Memory B cell (primary cell): ENCODE results near the gene GALM.
"Not testable (repeated sequence)": the region's sequence is repeated elsewhere in the genome, so short reads cannot be mapped to it uniquely, and the experiment has no call there.

Source experiments
- ATAC-seq: fragments of 150-1000 bp; cut with Tn5 transposase; 2 replicates; pipeline ENCODE4 v1.10.0; 2021; ENCODE audit warnings: low read depth, mild to moderate bottlenecking, moderate library complexity
- DNase-seq, 2 donors: peaks; one replicate each; pipeline ENCODE4 v3.0.0; 2022; ENCODE audit warnings: low spot score in 2 of 2
- H3K27ac Mint-ChIP-seq: one replicate; pipeline ENCODE4 v1.8.0; 2022; ENCODE audit warnings: mild to moderate bottlenecking, moderate library complexity, mixed read lengths
- H3K27me3 Mint-ChIP-seq: one replicate; pipeline ENCODE4 v1.8.0; 2022; ENCODE audit warnings: mixed read lengths
- H3K36me3 Mint-ChIP-seq: one replicate; pipeline ENCODE4 v1.8.0; 2022; ENCODE audit warnings: mild to moderate bottlenecking, mixed read lengths
- H3K4me1 Mint-ChIP-seq: one replicate; pipeline ENCODE4 v1.8.0; 2022; ENCODE audit warnings: mixed read lengths
- H3K4me3 Mint-ChIP-seq: one replicate; pipeline ENCODE4 v1.8.0; 2022; ENCODE audit warnings: mild to moderate bottlenecking, moderate library complexity, mixed read lengths
- H3K9me3 Mint-ChIP-seq: one replicate; pipeline ENCODE4 v1.8.0; 2022; ENCODE audit warnings: mixed read lengths

The GALM gene

DNA sequence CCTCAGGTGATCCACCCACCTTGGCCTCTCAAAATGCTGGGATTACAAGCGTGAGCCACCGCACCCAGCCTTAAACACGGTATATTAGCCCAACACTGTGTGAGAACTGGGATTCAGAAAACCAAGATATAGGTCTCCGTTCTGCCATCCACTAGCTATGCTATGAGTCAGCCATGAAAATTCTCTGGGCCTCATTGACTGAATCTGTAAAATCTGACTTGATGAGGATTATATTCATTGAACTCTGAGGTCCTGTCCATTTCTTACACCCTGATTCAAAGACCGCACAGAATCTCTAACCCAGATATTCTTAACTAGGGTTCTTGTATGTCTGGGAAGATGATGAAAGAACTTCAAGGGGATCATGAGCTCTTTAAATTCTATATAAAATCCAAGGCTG is 37.4 kb downstream of the GALM start:
- H3K4me1 Mint-ChIP-seq, H3K9me3 Mint-ChIP-seq, H3K27me3 Mint-ChIP-seq, H3K4me3 Mint-ChIP-seq, DNase-seq, ATAC-seq, H3K27ac Mint-ChIP-seq: not testable (repeated sequence)
- peaks cover 19% of the 10 kb centered on the region for H3K36me3 Mint-ChIP-seq

DNA sequence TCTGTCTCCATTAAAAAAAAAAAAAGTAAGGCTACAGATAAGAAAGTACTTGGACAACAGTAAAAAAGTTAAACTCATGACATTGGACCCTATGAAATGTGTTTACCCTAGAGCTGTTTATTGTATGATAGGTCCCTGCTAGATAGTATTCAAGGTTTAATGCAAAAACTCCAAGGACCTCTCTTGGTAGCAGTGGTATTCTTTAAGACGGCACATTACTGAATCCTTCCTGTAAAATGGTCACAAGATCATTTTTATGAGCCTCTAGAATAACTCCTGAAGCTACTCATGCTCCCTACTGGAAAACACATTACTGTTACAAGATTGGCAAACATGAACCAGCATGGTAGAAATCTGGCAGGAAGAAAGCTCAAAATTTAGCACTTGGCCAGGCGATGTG is 38.8 kb downstream of the GALM start:
- Mint-ChIP-seq H3K27ac (no peak overlapping the region), H3K4me1 (peaks cover 8% of the 10 kb centered on the region), H3K36me3 (peaks cover 19% of the 10 kb centered on the region), H3K9me3 (peaks cover 3% of the 10 kb centered on the region), H3K4me3 (no peak overlapping the region), H3K27me3 (no peaks in the 10 kb centered on the region)
- no peak for ATAC-seq
- no peak for DNase-seq

DNA sequence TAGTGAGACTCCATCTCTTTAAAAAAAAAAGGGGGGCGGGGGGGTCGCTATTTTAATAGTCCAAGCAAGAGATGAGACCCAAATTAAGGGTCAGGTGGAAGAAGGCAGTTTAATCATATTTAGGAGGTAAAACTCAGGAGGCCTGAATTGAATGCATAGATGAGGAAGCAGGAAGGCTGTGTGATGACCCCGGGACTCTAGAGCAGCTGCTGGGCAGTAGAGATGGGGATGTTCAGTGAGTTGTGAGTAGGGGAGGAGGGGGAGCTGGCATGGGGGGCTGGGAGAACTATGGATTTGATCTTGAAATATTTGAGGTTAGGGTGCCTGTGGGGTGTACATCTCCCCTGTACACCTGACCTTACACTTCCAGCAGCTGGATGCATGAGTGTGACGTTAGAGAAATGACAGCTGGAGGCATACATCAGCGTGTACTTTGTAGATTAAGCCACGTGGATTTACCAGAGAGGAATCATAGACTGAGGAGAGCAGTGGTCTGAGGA is 41.0 kb downstream of the GALM start:
- Mint-ChIP-seq H3K9me3 (peaks cover 2% of the 10 kb centered on the region), H3K4me3 (no peak overlapping the region), H3K27ac (no peak overlapping the region), H3K36me3 (peaks cover 15% of the 10 kb centered on the region), H3K4me1 (peaks cover 14% of the 10 kb centered on the region), H3K27me3 (no peaks in the 10 kb centered on the region)
- no peak for DNase-seq
- ATAC-seq: no peak

DNA sequence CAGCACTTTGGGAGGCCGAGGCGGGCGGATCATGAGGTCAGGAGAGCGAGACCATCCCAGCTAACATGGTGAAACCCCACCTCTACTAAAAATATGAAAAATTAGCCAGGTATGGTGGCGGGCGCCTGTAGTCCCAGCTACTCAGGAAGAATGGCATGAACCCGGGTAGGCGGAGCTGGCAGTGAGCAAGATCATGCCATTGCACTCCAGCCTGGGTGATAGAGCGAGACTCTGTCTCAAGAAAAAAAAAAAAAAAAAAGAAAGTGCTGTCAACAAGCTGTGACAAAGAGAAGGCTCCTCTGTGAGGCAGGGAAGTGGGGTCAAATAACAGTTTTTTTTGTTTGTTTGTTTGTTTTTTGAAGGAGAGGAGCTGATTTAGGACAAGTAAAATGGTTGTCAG is 42.6 kb downstream of the GALM start:
- not testable (repeated sequence) for DNase-seq, H3K4me3 Mint-ChIP-seq, ATAC-seq, H3K9me3 Mint-ChIP-seq, H3K27me3 Mint-ChIP-seq, H3K36me3 Mint-ChIP-seq, H3K27ac Mint-ChIP-seq
- H3K4me1 Mint-ChIP-seq: peaks cover 14% of the 10 kb centered on the region

DNA sequence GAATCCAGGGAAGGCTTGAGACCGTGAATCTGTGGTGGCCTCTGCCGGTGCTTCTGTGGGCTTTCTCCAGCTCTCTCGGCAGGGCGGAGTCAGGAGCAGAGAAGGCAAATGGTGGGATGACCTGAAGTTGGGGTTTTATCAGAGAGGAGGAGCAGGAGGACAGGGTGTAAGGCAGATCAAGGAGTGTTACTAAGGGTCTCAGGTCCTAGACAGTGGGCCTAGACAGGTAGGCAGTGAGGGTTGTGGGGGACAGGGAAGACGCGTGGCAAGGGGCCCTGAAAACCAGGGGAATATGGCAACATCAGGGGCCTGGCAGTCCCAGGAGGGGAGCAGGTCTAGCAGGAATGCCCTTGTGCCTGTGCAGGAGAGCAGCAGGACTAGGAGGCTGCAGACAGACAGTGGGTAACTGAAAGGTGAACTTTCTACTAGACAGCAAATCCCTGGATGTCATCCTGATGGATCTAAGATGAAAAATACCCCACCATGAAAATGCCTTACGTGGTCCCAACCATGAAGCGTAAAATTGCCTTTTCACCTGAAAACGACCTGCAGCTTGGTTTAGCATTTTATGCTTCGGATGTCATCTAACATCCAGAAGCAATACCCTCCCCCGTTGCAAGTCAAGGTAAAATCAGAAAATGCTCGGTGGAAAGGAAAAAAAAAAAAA is 43.1 kb downstream of the GALM start:
- no peak overlapping the region for H3K27ac Mint-ChIP-seq
- peaks cover 10% of the 10 kb centered on the region for H3K36me3 Mint-ChIP-seq
- DNase-seq (no peak), ATAC-seq (no peak)
- H3K27me3 Mint-ChIP-seq: no peaks in the 10 kb centered on the region
- peaks cover 14% of the 10 kb centered on the region for H3K4me1 Mint-ChIP-seq
- H3K9me3 Mint-ChIP-seq: peaks cover 2% of the 10 kb centered on the region
- no peak overlapping the region for H3K4me3 Mint-ChIP-seq

DNA sequence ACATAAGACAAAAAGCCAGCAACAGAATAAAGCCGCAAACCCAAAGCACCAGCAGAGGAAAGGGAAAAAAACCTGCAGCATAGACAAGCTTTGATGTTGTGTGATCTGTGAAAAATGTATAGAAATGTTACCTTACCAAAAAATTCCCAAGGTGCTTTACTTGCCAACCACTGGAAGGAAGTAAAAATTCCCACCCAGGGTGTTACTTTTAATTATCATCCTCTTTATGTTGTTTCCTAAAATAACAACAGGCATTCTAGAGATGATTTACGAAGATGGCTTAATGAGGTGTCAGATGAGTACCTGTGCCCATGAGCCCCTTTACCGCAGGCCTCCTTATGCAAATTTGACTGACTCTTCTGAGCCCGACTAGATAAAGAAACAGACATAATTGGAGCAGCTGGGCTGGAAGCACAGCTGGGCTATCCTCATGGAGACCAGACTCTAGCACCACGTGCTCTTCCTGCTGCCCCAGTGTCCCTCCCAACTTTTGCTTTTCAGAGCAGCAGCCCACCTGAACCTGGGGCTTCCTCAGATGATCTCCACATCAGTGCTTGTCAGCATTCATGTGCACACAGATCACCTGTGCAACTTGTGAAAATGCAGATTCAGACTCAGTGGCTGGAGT is 43.8 kb downstream of the GALM start:
- peaks cover 2% of the 10 kb centered on the region for H3K9me3 Mint-ChIP-seq
- no peak overlapping the region for H3K4me3 Mint-ChIP-seq
- no peak overlapping the region for H3K27ac Mint-ChIP-seq
- H3K36me3 Mint-ChIP-seq: peaks cover 10% of the 10 kb centered on the region
- peaks cover 14% of the 10 kb centered on the region for H3K4me1 Mint-ChIP-seq
- H3K27me3 Mint-ChIP-seq: no peaks in the 10 kb centered on the region
- ATAC-seq (no peak), DNase-seq (no peak)

DNA sequence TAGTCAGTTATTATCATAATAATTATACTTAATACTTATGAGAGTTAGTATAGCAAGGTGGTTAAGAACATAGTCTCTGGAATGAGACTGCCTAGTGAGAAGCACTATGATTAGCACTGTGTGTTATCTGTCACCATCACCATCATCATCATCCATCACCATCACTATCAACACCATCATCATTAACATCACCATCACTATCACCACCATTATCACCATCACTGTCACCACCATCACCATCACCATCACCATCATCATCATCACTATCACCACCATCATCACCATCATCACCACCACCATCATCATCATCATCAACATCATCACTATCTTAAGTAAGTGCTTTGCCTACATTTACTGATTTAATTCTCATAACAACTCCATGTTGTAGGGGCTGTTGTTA is 45.6 kb downstream of the GALM start:
- H3K4me3 Mint-ChIP-seq: no peak overlapping the region
- no peaks in the 10 kb centered on the region for H3K27me3 Mint-ChIP-seq
- H3K36me3 Mint-ChIP-seq: peaks cover 11% of the 10 kb centered on the region
- DNase-seq (no peak), ATAC-seq (no peak)
- peaks cover 14% of the 10 kb centered on the region for H3K4me1 Mint-ChIP-seq
- H3K27ac Mint-ChIP-seq: no peak overlapping the region
- H3K9me3 Mint-ChIP-seq: peaks cover 2% of the 10 kb centered on the region

DNA sequence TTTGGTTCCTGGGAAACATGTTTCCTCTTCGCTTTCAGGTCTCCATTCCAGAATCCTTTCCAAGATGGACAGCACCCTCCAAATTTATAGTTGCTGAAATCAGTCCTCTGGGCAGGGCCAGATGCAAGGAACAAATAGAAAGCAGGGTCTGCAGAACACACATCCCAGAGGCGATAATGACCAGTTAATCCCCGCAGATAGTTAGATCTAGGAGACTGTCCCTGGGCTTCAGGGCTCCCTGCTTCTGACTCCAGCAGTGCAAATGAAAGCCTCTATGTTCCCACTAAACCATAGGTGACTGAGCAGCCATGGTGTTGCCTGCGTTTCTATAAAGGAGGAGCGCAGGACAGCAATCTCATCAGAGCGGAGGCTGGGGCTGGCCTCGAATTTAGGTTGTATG is 46.5 kb downstream of the GALM start:
- H3K4me3 Mint-ChIP-seq: no peak overlapping the region
- H3K27me3 Mint-ChIP-seq: no peaks in the 10 kb centered on the region
- peaks cover 13% of the 10 kb centered on the region for H3K36me3 Mint-ChIP-seq
- DNase-seq (no peak), ATAC-seq (no peak)
- H3K4me1 Mint-ChIP-seq: peaks cover 14% of the 10 kb centered on the region
- peaks cover 2% of the 10 kb centered on the region for H3K9me3 Mint-ChIP-seq
- no peak overlapping the region for H3K27ac Mint-ChIP-seq

DNA sequence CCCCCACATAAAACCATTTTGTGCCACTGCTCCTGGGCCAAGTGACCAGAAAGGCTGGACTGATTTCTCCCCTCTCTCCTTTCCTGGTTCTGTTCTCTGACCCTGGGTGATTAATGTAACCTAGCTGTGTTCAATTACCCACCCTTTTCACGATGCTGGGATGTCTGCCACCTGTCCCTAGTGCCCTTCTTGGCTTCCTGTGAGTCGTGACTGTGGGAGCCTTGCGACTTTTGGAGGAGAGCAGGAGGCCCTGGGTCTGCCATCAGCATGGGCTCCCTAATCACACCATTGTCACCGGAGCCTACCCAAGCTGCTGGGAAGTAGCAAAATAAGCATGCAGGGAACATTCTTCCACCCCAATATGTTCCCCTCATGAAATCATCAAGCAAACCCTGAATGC is 47.0 kb downstream of the GALM start:
- H3K27me3 Mint-ChIP-seq: no peaks in the 10 kb centered on the region
- peaks cover 2% of the 10 kb centered on the region for H3K9me3 Mint-ChIP-seq
- DNase-seq (no peak), ATAC-seq (no peak)
- H3K36me3 Mint-ChIP-seq: peaks cover 13% of the 10 kb centered on the region
- no peak overlapping the region for H3K27ac Mint-ChIP-seq
- peaks cover 14% of the 10 kb centered on the region for H3K4me1 Mint-ChIP-seq
- H3K4me3 Mint-ChIP-seq: no peak overlapping the region

DNA sequence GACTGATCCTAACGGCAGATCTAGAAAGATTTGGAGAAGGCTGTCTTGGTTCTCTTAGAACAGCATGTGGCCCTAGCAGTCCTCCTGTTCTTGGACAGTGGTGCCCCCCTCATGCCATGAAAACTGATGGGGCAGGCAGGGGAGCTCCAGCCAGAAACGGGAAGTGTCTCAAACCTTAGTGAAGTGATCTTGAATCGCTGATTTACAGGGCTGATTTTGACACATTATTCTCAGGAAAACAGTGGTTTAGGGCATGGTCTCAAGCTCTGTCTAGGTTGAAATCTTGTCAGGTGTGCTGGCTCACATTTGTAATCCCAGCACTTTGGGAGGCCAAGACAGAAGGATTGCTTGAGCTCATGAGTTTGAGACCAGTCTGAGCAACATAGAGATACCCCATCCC is 47.4 kb downstream of the GALM start:
- DNase-seq (no peak), ATAC-seq (no peak)
- peaks cover 14% of the 10 kb centered on the region for H3K4me1 Mint-ChIP-seq
- no peak overlapping the region for H3K27ac Mint-ChIP-seq
- H3K27me3 Mint-ChIP-seq: no peaks in the 10 kb centered on the region
- peaks cover 13% of the 10 kb centered on the region for H3K36me3 Mint-ChIP-seq
- no peak overlapping the region for H3K4me3 Mint-ChIP-seq
- H3K9me3 Mint-ChIP-seq: peaks cover 2% of the 10 kb centered on the region

DNA sequence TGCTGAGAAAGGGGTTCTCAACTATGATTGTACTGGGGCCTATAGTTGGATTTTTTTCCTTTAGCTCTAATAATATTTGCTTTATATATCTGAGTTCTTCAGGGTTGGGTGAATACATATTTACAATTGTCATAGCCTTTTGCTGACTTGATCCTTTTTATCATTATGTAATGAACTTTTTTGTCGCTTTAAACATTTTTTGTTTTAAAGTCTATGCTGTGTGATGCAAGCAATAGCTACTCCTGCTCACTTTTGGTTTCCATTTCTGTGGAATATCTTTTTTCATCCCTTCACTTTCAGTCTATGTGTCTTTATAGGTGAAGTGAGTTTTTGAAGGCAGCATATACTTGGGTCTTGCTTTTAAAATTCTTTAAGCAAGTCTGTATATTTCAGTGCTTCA is 49.0 kb downstream of the GALM start:
- ATAC-seq, H3K4me1 Mint-ChIP-seq: not testable (repeated sequence)

DNA sequence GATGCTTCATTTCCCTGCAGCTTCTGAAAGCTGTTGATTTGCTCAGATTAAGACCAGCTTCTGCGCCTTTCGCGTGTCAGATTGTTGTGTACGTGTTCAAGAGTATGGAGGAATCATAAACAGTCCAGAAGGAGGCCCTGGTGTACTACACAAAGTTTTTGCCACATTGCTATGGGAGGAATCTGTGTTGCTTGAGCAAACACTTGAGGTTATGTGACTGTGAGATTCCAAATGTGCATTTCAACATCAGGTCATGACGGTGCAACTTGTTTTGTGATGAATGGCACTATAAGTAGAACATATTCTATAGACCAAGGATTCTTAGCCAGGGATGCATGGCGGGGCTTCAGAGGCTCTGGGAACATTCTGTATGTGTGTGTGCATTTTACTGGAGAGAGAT is 50.3 kb downstream of the GALM start:
- DNase-seq (no peak), ATAC-seq (no peak)
- H3K9me3 Mint-ChIP-seq: peaks cover 5% of the 10 kb centered on the region
- no peak overlapping the region for H3K27ac Mint-ChIP-seq
- H3K36me3 Mint-ChIP-seq: peaks cover 19% of the 10 kb centered on the region
- H3K4me3 Mint-ChIP-seq: no peak overlapping the region
- peaks cover 5% of the 10 kb centered on the region for H3K4me1 Mint-ChIP-seq
- no peaks in the 10 kb centered on the region for H3K27me3 Mint-ChIP-seq

More for the DNA sequence above, 49.0 kb downstream of the GALM start:
- not testable (repeated sequence) for H3K4me3 Mint-ChIP-seq, H3K27ac Mint-ChIP-seq, DNase-seq, H3K9me3 Mint-ChIP-seq, H3K27me3 Mint-ChIP-seq
- H3K36me3 Mint-ChIP-seq: peaks cover 15% of the 10 kb centered on the region

DNA sequence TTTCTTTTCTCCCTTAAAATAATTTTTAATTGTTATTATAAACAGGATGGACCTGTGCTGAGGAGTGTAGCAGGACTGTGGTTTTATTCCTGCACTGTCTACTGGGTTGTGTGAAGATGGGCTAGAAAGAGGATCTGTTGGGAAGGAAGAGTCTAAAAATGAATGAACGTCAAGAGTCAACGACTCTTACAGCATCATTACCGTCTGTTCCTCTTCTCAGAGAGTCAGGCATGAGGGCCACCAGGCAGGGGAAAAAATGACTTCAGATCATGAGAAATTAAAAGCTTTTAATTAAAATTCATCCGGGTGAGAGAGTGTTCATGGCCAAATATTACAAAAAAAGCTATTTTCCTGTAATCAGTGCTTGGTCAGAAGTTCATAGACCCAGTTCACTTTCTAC is 52.7 kb downstream of the GALM start:
- Mint-ChIP-seq H3K27ac (no peak overlapping the region), H3K9me3 (peaks cover 3% of the 10 kb centered on the region), H3K4me3 (no peak overlapping the region), H3K4me1 (peaks cover 12% of the 10 kb centered on the region), H3K36me3 (peaks cover 19% of the 10 kb centered on the region), H3K27me3 (no peaks in the 10 kb centered on the region)
- DNase-seq (no peak), ATAC-seq (no peak)

DNA sequence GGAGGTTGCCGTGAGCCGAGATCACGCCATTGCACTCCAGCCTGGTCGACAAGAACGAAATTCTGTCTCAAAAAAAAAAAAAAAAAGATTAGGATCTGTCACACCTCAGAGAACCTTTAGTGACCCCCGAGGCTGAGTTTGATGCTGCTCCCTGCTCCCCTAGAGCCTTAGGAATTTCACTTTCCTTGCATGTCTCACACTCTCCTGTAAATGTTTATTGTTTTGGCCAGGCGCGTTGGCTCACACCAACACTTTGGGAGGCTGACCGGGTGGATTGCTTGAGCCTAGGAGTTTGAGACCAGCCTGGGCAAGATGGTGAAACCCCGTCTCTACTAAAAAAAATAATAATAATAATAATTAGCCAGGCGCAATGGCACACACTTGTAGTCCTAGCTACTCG is 53.8 kb downstream of the GALM start:
- H3K4me3 Mint-ChIP-seq: no peak overlapping the region
- peaks cover 21% of the 10 kb centered on the region for H3K36me3 Mint-ChIP-seq
- peaks cover 12% of the 10 kb centered on the region for H3K4me1 Mint-ChIP-seq
- no peak for ATAC-seq
- peaks cover 3% of the 10 kb centered on the region for H3K9me3 Mint-ChIP-seq
- H3K27me3 Mint-ChIP-seq: peaks cover 1% of the 10 kb centered on the region
- H3K27ac Mint-ChIP-seq: no peak overlapping the region
- DNase-seq: no peak
